Left ventricle myocardium inferior (tissue), 1 donor: ENCODE measurements around the gene GOLPH3. TPM values are rescaled to one million over a fixed set of nuclear protein-coding genes. Genes with fewer than 3 reads are reported as not detected.

Source experiments
- DNase-seq: peaks from one replicate; pipeline ENCODE4 v3.0.0-alpha.2; 2020
- H3K27ac ChIP-seq: fragments of 200-600 bp; replicated peaks from 2 replicates; pipeline ENCODE4 v1.8.0; 2021
- H3K27me3 ChIP-seq: fragments of 200-600 bp; 2 replicates; pipeline ENCODE4 v1.8.0; 2021; ENCODE audit warnings: low read depth
- H3K36me3 ChIP-seq: fragments of 200-600 bp; 2 replicates; pipeline ENCODE4 v1.8.0; 2021
- H3K4me1 ChIP-seq: fragments of 200-600 bp; 2 replicates; pipeline ENCODE4 v1.8.0; 2021
- H3K4me3 ChIP-seq: fragments of 200-600 bp; 2 replicates; pipeline ENCODE4 v1.8.0; 2021; ENCODE audit warnings: mild to moderate bottlenecking, moderate library complexity
- H3K9me3 ChIP-seq: fragments of 200-600 bp; replicated peaks from 2 replicates; pipeline ENCODE4 v1.8.0; 2021
- CTCF ChIP-seq: fragments of 200-600 bp; IDR thresholded peaks from 2 replicates; pipeline ENCODE4 v1.8.0; 2021; ENCODE audit warnings: antibody characterized with exemption, mild to moderate bottlenecking, borderline replicate concordance
- intact Hi-C: fragments of 100-400 bp; cut with micrococcal nuclease; formaldehyde crosslinking; loops from one replicate; pipeline ENCODE4 v1.11.0; 2022
- total RNA-seq: library from RNA; stranded (reverse); fragmentation: NEBNext Ultra II Directional; extraction: Animal tissue kit (Norgen Biotek cat#: 25700); gene quantifications from one replicate; pipeline ENCODE4 v1.2.1, GENCODE V29; 2021
- donor health status: DM: no; HTN: yes; CAD: no; lungs with severe emphysema.

Gene GOLPH3
- total RNA-seq, 1 donor from 2014 or later: 42.8 TPM

GRCh38 chr5:32103521-32103920 lies 70.6 kb downstream of the GOLPH3 start:
- no peaks in the 10 kb centered on the region for H3K9me3 ChIP-seq
- H3K27me3 ChIP-seq: no peaks in the 10 kb centered on the region
- DNase-seq: no peak
- H3K36me3 ChIP-seq: peaks cover 70% of the 10 kb centered on the region
- TF ChIP-seq CTCF: no peak
- H3K4me3 ChIP-seq: no peak overlapping the region
- intact Hi-C loops: no loop called here
- no peak overlapping the region for H3K27ac ChIP-seq
- H3K4me1 ChIP-seq: peaks cover 29% of the 10 kb centered on the region

- H3K27ac ChIP-seq: no peak overlapping the region
- H3K9me3 ChIP-seq: no peaks in the 10 kb centered on the region
- H3K4me3 ChIP-seq: no peak overlapping the region
- H3K4me1 ChIP-seq: peaks cover 36% of the 10 kb centered on the region
- no peak for DNase-seq
- H3K27me3 ChIP-seq: no peaks in the 10 kb centered on the region
- no peak for TF ChIP-seq CTCF
- intact Hi-C loops: no loop called here
- peaks cover 65% of the 10 kb centered on the region for H3K36me3 ChIP-seq
These were observed 71.7 kb downstream of the GOLPH3 start for GRCh38 chr5:32102254-32102986.

DNA sequence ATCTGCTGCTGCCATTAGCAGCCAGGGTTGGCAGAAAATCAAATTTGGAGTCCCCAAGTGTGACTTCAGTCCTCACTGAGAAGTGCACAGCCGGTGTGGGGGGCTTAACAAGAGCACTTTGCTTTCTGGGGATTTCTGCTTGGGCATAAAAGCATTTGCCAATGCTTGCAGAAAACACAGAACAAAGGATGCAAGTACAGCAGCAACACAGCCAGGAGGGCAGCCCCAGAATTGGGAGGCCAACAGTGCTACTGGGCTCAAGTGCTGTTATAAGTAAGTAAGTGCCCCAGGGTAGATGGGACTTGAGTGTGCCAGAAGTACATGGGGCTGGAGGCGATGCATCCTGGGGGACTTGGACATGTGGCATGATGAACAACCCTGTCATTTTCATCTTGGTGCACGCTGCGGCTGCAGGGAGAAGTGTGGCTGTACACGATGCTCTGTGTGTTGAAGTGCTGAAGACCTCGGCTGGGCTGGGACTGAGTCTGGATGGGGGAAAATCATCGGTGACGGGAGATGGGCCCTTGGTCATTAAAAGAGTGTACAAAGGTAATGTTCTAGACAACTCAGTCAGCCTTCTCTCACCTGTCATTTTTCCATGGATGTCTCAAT lies 73.3 kb downstream of the GOLPH3 start:
- no peak for DNase-seq
- H3K9me3 ChIP-seq: no peaks in the 10 kb centered on the region
- peaks cover 55% of the 10 kb centered on the region for H3K36me3 ChIP-seq
- no peaks in the 10 kb centered on the region for H3K27me3 ChIP-seq
- H3K27ac ChIP-seq: peak overlapping the region; percentile 75
- H3K4me3 ChIP-seq: no peak overlapping the region
- intact Hi-C loops: no loop called here
- no peak for TF ChIP-seq CTCF
- peaks cover 36% of the 10 kb centered on the region for H3K4me1 ChIP-seq

- H3K27me3 ChIP-seq: no peaks in the 10 kb centered on the region
- no peak overlapping the region for H3K4me3 ChIP-seq
- intact Hi-C loops: no loop called here
- no peaks in the 10 kb centered on the region for H3K9me3 ChIP-seq
- H3K27ac ChIP-seq: peak overlapping the region; percentile 75
- H3K36me3 ChIP-seq: peaks cover 49% of the 10 kb centered on the region
- TF ChIP-seq CTCF: no peak
- H3K4me1 ChIP-seq: peaks cover 40% of the 10 kb centered on the region
- DNase-seq: no peak
These were observed 73.9 kb downstream of the GOLPH3 start for GRCh38 chr5:32100230-32100629.

DNA sequence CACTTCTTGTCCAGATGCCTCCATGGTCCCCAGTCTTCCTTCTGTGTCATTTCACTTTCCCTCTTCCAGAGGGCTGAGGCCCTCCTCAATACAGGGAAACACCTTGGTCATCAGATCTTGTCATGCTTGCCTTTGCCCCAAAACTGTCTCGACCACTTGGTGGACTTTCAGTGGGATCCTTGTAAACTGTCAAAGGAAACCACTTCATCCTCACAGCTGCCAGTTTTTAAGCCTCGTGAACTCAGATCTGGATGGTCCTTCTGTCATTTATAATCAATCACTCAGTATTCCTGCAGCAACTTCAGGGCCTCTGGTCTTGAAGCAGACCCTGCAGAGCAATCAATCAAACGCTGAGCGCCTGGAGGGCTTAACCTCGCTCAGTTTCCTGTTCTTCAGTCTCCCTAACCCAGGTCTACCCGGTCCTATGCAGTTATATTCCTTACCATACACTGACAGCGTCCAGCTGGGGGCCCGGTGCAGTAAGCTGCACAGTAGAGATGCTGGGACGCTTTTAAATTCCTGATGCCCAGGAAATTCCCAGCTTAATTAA lies 74.6 kb downstream of the GOLPH3 start:
- no peak for DNase-seq
- H3K4me3 ChIP-seq: no peak overlapping the region
- H3K4me1 ChIP-seq: peaks cover 46% of the 10 kb centered on the region
- no peaks in the 10 kb centered on the region for H3K9me3 ChIP-seq
- intact Hi-C loops: no loop called here
- TF ChIP-seq CTCF: no peak
- H3K27ac ChIP-seq: peak overlapping the region; percentile 75
- peaks cover 42% of the 10 kb centered on the region for H3K36me3 ChIP-seq
- no peaks in the 10 kb centered on the region for H3K27me3 ChIP-seq
